Measurements from ENCODE around the gene KRT23. TPM values are rescaled to one million over a fixed set of nuclear protein-coding genes. Genes with fewer than 3 reads are reported as not detected.

KRT23 gene
- total RNA-seq, 1 donor from 2014 or later, result 25.9 TPM

- Histone ChIP-seq H3K27me3 (ENCODE audit: control insufficient read depth, insufficient read depth, low read length) (no peaks in the 10 kb centered on the region), H3K36me3 (ENCODE audit: control insufficient read depth, insufficient read depth, low read length) (no peaks in the 10 kb centered on the region), H3K4me3 (ENCODE audit: low read depth, low read length) (no peak overlapping the region)
- DNase-seq (ENCODE audit: low read depth), result no peak
- no peak for TF ChIP-seq CTCF (IDR thresholded peaks at IDR 0.05; ENCODE audit: insufficient read depth, low read length, poor library complexity, severe bottlenecking)
Measured at GRCh38 chr17:40978575-40979151, 41.2 kb upstream of the KRT23 start.

DNA sequence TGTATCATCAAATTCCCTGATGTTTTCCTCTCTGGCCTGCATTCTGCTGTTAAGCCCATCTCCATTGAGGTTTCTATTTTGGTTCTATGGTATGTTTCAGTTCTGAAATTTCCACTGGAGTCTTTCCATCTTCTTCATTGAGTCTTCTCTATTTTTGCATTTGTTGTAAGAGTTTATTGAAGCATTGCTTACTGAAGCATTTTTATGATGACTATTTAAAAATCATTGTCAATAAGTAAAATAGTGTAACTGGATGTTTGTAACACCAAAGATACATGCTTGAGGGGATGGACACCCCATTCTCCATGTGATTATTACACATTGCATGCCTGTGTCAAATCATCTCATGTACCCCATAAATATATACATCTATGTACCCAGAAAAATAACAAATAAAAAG, 38.1 kb upstream of the KRT23 start:
- no peak for DNase-seq (ENCODE audit: low read depth)
- H3K4me3 ChIP-seq (ENCODE audit: low read depth, low read length), result no peak overlapping the region
- H3K27me3 ChIP-seq (ENCODE audit: control insufficient read depth, insufficient read depth, low read length), result no peaks in the 10 kb centered on the region
- no peak for TF ChIP-seq CTCF (IDR thresholded peaks at IDR 0.05; ENCODE audit: insufficient read depth, low read length, poor library complexity, severe bottlenecking)
- H3K36me3 ChIP-seq (ENCODE audit: control insufficient read depth, insufficient read depth, low read length), result no peaks in the 10 kb centered on the region

GRCh38 chr17:40974366-40974765, 36.9 kb upstream of the KRT23 start:
- DNase-seq (ENCODE audit: low read depth), result no peak
- H3K27me3 ChIP-seq (ENCODE audit: control insufficient read depth, insufficient read depth, low read length), result no peaks in the 10 kb centered on the region
- no peaks in the 10 kb centered on the region for H3K36me3 ChIP-seq (ENCODE audit: control insufficient read depth, insufficient read depth, low read length)
- no peak overlapping the region for H3K4me3 ChIP-seq (ENCODE audit: low read depth, low read length)
- no peak for TF ChIP-seq CTCF (IDR thresholded peaks at IDR 0.05; ENCODE audit: insufficient read depth, low read length, poor library complexity, severe bottlenecking)

DNA sequence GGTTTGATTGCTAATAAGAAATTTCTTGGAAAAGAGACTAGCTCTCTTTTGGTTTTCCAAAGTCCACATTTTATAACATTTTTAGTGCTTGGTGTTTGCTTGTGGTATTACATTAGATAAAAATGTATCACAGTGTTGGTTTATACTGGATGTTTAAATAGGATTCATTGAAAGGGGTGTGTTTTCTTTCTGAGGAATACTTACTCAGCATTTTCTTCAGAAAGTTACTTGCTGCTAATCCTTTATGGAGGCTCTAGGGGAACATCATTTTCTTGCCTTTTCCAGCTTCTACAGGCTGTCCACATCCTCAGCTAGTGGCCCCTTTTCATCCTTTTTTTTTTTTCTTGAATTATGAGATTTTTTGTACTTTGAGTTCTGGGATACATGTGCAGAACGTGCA, 30.1 kb upstream of the KRT23 start:
- H3K4me3 ChIP-seq (ENCODE audit: low read depth, low read length), result no peak overlapping the region
- DNase-seq (ENCODE audit: low read depth), result no peak
- H3K36me3 ChIP-seq (ENCODE audit: control insufficient read depth, insufficient read depth, low read length), result no peaks in the 10 kb centered on the region
- TF ChIP-seq CTCF (IDR thresholded peaks at IDR 0.05; ENCODE audit: insufficient read depth, low read length, poor library complexity, severe bottlenecking), result no peak
- no peaks in the 10 kb centered on the region for H3K27me3 ChIP-seq (ENCODE audit: control insufficient read depth, insufficient read depth, low read length)

- no peaks in the 10 kb centered on the region for H3K36me3 ChIP-seq (ENCODE audit: control insufficient read depth, insufficient read depth, low read length)
- no peak for TF ChIP-seq CTCF (IDR thresholded peaks at IDR 0.05; ENCODE audit: insufficient read depth, low read length, poor library complexity, severe bottlenecking)
- H3K27me3 ChIP-seq (ENCODE audit: control insufficient read depth, insufficient read depth, low read length), result no peaks in the 10 kb centered on the region
- no peak for DNase-seq (ENCODE audit: low read depth)
- H3K4me3 ChIP-seq (ENCODE audit: low read depth, low read length), result no peak within 1 kb of the TSS
Measured at GRCh38 chr17:40966848-40967247, 29.4 kb upstream of the KRT23 start, which contains the start of gene KRT39. KRT39 (minus strand) TSS chr17:40966948; CDS start chr17:40966856, 92 bp downstream.

DNA sequence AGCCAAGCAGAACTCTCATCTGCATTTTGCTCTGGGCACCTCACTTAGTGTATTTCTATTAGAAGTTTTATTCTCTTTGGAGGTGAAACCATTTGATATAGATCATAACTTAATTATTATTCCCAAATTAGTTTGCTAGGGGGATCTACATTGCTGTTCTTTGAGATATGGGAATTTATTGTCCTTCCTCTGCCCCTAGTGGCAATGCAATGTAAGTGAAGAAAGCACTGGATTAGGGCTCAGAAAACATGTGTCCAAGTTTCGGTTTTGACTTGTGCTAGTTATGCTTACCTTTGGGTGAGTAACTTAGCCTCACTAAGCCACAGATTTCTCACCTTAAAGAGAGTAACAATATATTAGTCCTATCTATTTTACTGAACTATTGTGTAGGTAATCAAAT, 26.4 kb upstream of the KRT23 start:
- no peaks in the 10 kb centered on the region for H3K36me3 ChIP-seq (ENCODE audit: control insufficient read depth, insufficient read depth, low read length)
- no peak for DNase-seq (ENCODE audit: low read depth)
- H3K4me3 ChIP-seq (ENCODE audit: low read depth, low read length), result no peak overlapping the region
- TF ChIP-seq CTCF (IDR thresholded peaks at IDR 0.05; ENCODE audit: insufficient read depth, low read length, poor library complexity, severe bottlenecking), result peak; percentile 47
- no peaks in the 10 kb centered on the region for H3K27me3 ChIP-seq (ENCODE audit: control insufficient read depth, insufficient read depth, low read length)

All from kidney epithelial cell (primary cell).